Activated B cell treated with CpG ODN at 0.5 μM for 24 hours (primary cell): Measurements from ENCODE around the gene KRTAP10-1. TPM values are rescaled to one million over a fixed set of nuclear protein-coding genes. Genes with fewer than 3 reads are reported as not detected.

ENCODE experiments used
- ATAC-seq: fragments of 200-7000 bp; cut with Tn5 transposase; one replicate; pipeline ENCODE4 v1.10.0; 2021; ENCODE audit warnings: low read depth, mild to moderate bottlenecking, moderate library complexity
- CTCF ChIA-PET: fragments of 350-600 bp; sonication (Branson Sonifier 250); formaldehyde crosslinking; loops from one replicate; lab custom pipeline; 2021; ENCODE audit warnings: antibody characterized with exemption; lab: Charles Lee
- POLR2A ChIA-PET: fragments of 350-600 bp; sonication (Branson Sonifier 250); formaldehyde crosslinking; loops from one replicate; lab custom pipeline; 2021; ENCODE audit warnings: antibody characterized with exemption; lab: Charles Lee
- DNase-seq: peaks from one replicate; pipeline ENCODE4 v3.0.0; 2022
- H3K27ac Mint-ChIP-seq: one replicate; pipeline ENCODE4 v1.8.0; 2020; ENCODE audit warnings: mixed read lengths
- H3K27me3 Mint-ChIP-seq: one replicate; pipeline ENCODE4 v1.8.0; 2021; ENCODE audit warnings: mixed read lengths
- H3K36me3 Mint-ChIP-seq: one replicate; pipeline ENCODE4 v1.8.0; 2021; ENCODE audit warnings: low read depth, mixed read lengths
- H3K4me1 Mint-ChIP-seq: one replicate; pipeline ENCODE4 v1.8.0; 2021; ENCODE audit warnings: mixed read lengths
- H3K4me3 Mint-ChIP-seq: one replicate; pipeline ENCODE4 v1.8.0; 2020; ENCODE audit warnings: mild to moderate bottlenecking, mixed read lengths
- H3K9me3 Mint-ChIP-seq: one replicate; pipeline ENCODE4 v1.8.0; 2020; ENCODE audit warnings: mixed read lengths
- CTCF ChIP-seq: fragments of 200-600 bp; IDR thresholded peaks from one replicate; pipeline ENCODE4 v1.8.0; 2022; ENCODE audit warnings: antibody characterized with exemption, mild to moderate bottlenecking
- intact Hi-C: fragments of 100-400 bp; cut with micrococcal nuclease; formaldehyde crosslinking; loops from one replicate; pipeline ENCODE4 v1.15.1; 2024
- total RNA-seq: library from RNA; stranded (reverse); gene quantifications from 2 replicates; pipeline ENCODE4 v1.2.3, GENCODE V29; 2022

The KRTAP10-1 gene
- total RNA-seq, 1 donor from 2014 or later = not detected

GRCh38 chr21:44516828-44517174 lies 23.2 kb downstream of the KRTAP10-1 start:
- no peaks in the 10 kb centered on the region for H3K4me1 Mint-ChIP-seq
- DNase-seq = no peak
- no peaks in the 10 kb centered on the region for H3K9me3 Mint-ChIP-seq
- H3K36me3 Mint-ChIP-seq = no peaks in the 10 kb centered on the region
- no peak overlapping the region for H3K27ac Mint-ChIP-seq
- ATAC-seq = no peak
- no peaks in the 10 kb centered on the region for H3K27me3 Mint-ChIP-seq
- intact Hi-C loops = loop anchor here (10.0 kb wide), 1 partner anchor 358 kb away; the partner anchor contains the start of gene PTTG1IP
- CTCF ChIA-PET = no interaction called here
- TF ChIP-seq CTCF = no peak
- POLR2A ChIA-PET = no interaction called here
- H3K4me3 Mint-ChIP-seq = no peak overlapping the region

- no peak for ATAC-seq
- Mint-ChIP-seq H3K27ac (no peak overlapping the region), H3K9me3 (no peaks in the 10 kb centered on the region), H3K4me3 (no peak overlapping the region), H3K27me3 (no peaks in the 10 kb centered on the region), H3K36me3 (no peaks in the 10 kb centered on the region), H3K4me1 (no peaks in the 10 kb centered on the region)
- ChIA-PET CTCF (interaction anchor here (1.4 kb wide), 1 partner anchor 277 kb away, joined by 3 read pairs; no protein-coding TSS in a partner anchor), POLR2A (no interaction called here)
- DNase-seq = no peak
- intact Hi-C loops = loop anchor here (10.0 kb wide), 1 partner anchor 358 kb away; the partner anchor contains the start of gene PTTG1IP
- no peak for TF ChIP-seq CTCF
These were observed 23.7 kb downstream of the KRTAP10-1 start for GRCh38 chr21:44516342-44516741.

- Mint-ChIP-seq H3K4me3 (no peak overlapping the region), H3K36me3 (no peaks in the 10 kb centered on the region), H3K9me3 (no peaks in the 10 kb centered on the region), H3K27ac (no peak overlapping the region), H3K4me1 (no peaks in the 10 kb centered on the region), H3K27me3 (no peaks in the 10 kb centered on the region)
- POLR2A ChIA-PET = no interaction called here
- ATAC-seq (no peak), DNase-seq (no peak)
- CTCF ChIA-PET = interaction anchor here (1.4 kb wide), 1 partner anchor 278 kb away, joined by 3 read pairs; no protein-coding TSS in a partner anchor
- TF ChIP-seq CTCF = no peak
- intact Hi-C loops = loop anchor here (10.0 kb wide), 1 partner anchor 359 kb away; the partner anchor contains the start of gene PTTG1IP
These were observed 24.4 kb downstream of the KRTAP10-1 start for GRCh38 chr21:44515359-44516165.

- DNase-seq (no peak), ATAC-seq (no peak)
- intact Hi-C loops = loop anchor here (10.0 kb wide), 1 partner anchor 360 kb away; the partner anchor contains the start of gene PTTG1IP
- no peaks in the 10 kb centered on the region for H3K27me3 Mint-ChIP-seq
- no peaks in the 10 kb centered on the region for H3K9me3 Mint-ChIP-seq
- CTCF ChIA-PET = interaction anchor here (1.4 kb wide), 1 partner anchor 279 kb away, joined by 3 read pairs; no protein-coding TSS in a partner anchor
- no peaks in the 10 kb centered on the region for H3K36me3 Mint-ChIP-seq
- TF ChIP-seq CTCF = no peak
- H3K4me1 Mint-ChIP-seq = peaks cover 1% of the 10 kb centered on the region
- H3K27ac Mint-ChIP-seq = no peak overlapping the region
- H3K4me3 Mint-ChIP-seq = no peak overlapping the region
- POLR2A ChIA-PET = no interaction called here
These were observed 25.1 kb downstream of the KRTAP10-1 start for GRCh38 chr21:44514746-44515358.

GRCh38 chr21:44514218-44514520 lies 25.8 kb downstream of the KRTAP10-1 start:
- Mint-ChIP-seq H3K9me3 (no peaks in the 10 kb centered on the region), H3K4me3 (no peak overlapping the region), H3K27me3 (peaks cover 5% of the 10 kb centered on the region), H3K36me3 (no peaks in the 10 kb centered on the region), H3K4me1 (peaks cover 1% of the 10 kb centered on the region), H3K27ac (no peak overlapping the region)
- intact Hi-C loops = loop anchor here (10.0 kb wide), 1 partner anchor 361 kb away; the partner anchor contains the start of gene PTTG1IP
- CTCF ChIA-PET = no interaction called here
- POLR2A ChIA-PET = no interaction called here
- no peak for TF ChIP-seq CTCF
- ATAC-seq = no peak
- DNase-seq = no peak
